ENCODE results near the gene TERC.

DNA sequence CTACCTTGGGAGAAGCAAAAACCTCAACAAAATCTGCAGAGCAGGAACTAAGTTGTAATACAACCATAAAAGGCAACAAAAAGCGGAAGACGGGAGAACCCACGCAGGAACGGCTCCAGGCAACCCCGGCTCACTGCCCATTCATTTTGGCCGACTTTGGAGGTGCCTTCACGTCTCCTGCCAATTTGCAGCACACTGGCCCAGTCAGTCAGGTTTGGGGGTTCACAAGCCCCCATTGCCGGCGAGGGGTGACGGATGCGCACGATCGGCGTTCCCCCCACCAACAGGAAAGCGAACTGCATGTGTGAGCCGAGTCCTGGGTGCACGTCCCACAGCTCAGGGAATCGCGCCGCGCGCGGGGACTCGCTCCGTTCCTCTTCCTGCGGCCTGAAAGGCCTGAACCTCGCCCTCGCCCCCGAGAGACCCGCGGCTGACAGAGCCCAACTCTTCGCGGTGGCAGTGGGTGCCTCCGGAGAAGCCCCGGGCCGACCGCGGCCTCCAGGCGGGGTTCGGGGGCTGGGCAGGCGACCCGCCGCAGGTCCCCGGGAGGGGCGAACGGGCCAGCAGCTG is 463 bp downstream of the TERC start:
- no peak for TF ChIP-seq POLR2A (IDR thresholded peaks at IDR 0.05; ENCODE audit: low read length)
- no peak for TF ChIP-seq GATA1 (IDR thresholded peaks at IDR 0.05; ENCODE audit: low read depth, low read length)
